Hepatocyte (in vitro differentiated cells): ENCODE results near the gene SGMS2.

Experiments used
- EZH2 ChIP-seq: fragments of 200-600 bp; sonication (generic); IDR thresholded peaks from 2 replicates; pipeline ENCODE4 v1.6.1; 2016; ENCODE audit warnings: antibody characterized with exemption, mild to moderate bottlenecking, borderline replicate concordance
- EZH2phosphoT487 ChIP-seq: fragments of 200-600 bp; sonication (generic); IDR thresholded peaks from one replicate; pipeline ENCODE4 v1.6.1; 2018; ENCODE audit warnings: antibody characterized with exemption, mild to moderate bottlenecking, low read depth, moderate library complexity; ENCODE audit not compliant: unreplicated experiment, severe bottlenecking
- TF ChIP-seq, protein P1 (sequence below): fragments of 200-600 bp; sonication (generic); IDR thresholded peaks from 2 replicates; pipeline ENCODE4 v1.5.1; 2016; ENCODE audit warnings: antibody characterized with exemption, mild to moderate bottlenecking; ENCODE audit not compliant: poor library complexity

DNA sequence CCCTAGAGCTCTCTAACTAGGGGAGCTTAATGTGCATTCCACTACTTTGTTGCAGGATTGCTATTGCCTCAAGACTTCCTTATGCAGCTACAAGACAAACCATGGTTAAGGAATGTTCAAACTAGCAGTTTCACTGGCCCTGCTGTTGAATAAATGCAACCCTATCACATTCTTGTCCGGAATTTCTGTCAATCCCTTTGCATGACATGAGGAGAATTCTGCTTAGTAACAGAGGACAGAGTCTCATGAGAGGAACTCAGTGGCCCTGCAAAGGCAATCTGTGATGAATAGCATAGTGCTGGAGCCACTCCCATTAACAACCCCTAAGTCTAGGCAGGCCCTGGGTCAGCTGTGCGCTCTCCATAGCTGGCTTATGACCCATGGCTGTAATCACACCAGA is 30.7 kb upstream of the SGMS2 start:
- TF ChIP-seq, protein P1, sequence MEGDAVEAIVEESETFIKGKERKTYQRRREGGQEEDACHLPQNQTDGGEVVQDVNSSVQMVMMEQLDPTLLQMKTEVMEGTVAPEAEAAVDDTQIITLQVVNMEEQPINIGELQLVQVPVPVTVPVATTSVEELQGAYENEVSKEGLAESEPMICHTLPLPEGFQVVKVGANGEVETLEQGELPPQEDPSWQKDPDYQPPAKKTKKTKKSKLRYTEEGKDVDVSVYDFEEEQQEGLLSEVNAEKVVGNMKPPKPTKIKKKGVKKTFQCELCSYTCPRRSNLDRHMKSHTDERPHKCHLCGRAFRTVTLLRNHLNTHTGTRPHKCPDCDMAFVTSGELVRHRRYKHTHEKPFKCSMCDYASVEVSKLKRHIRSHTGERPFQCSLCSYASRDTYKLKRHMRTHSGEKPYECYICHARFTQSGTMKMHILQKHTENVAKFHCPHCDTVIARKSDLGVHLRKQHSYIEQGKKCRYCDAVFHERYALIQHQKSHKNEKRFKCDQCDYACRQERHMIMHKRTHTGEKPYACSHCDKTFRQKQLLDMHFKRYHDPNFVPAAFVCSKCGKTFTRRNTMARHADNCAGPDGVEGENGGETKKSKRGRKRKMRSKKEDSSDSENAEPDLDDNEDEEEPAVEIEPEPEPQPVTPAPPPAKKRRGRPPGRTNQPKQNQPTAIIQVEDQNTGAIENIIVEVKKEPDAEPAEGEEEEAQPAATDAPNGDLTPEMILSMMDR, result no peak
- TF ChIP-seq EZH2 (no peak), EZH2phosphoT487 (no peak)
